Astrocyte (in vitro differentiated cells and primary cell): Measurements from ENCODE around the gene TNFSF8. TPM values are rescaled to one million over a fixed set of nuclear protein-coding genes. Genes with fewer than 3 reads are reported as not detected.

Source experiments
- DNase-seq: peaks from one replicate; pipeline ENCODE4 v3.0.0-alpha.2; 2010; ENCODE audit warnings: low read depth
- FAIRE-seq: peaks from 2 replicates; lab custom pipeline; 2011; peaks lifted over from hg19 to GRCh38; lab: Jason Lieb, UNC
- H2AFZ ChIP-seq: 2 replicates; pipeline ENCODE4 v1.6.0; 2012; ENCODE audit warnings: low read depth, low read length, inconsistent platforms
- H3K27ac ChIP-seq: 2 replicates; pipeline ENCODE4 v1.5.1; 2011; ENCODE audit warnings: low read depth, low read length, inconsistent platforms
- H3K27me3 ChIP-seq: 2 replicates; pipeline ENCODE4 v1.6.0; 2011; ENCODE audit warnings: low read length, inconsistent platforms; ENCODE audit not compliant: insufficient read depth
- H3K36me3 ChIP-seq: 2 replicates; pipeline ENCODE4 v1.5.1; 2011; ENCODE audit warnings: low read length, inconsistent platforms; ENCODE audit not compliant: insufficient read depth
- H3K4me1 ChIP-seq: 2 replicates; pipeline ENCODE4 v1.5.1; 2011; ENCODE audit warnings: low read length, inconsistent platforms; ENCODE audit not compliant: insufficient read depth
- H3K4me2 ChIP-seq: 2 replicates; pipeline ENCODE4 v1.6.0; 2012; ENCODE audit warnings: low read length, inconsistent platforms
- H3K4me3 ChIP-seq: 2 replicates; pipeline ENCODE4 v1.5.1; 2011; ENCODE audit warnings: low read depth, mild to moderate bottlenecking, low read length, inconsistent platforms; ENCODE audit not compliant: insufficient read depth
- H3K79me2 ChIP-seq: 2 replicates; pipeline ENCODE4 v1.6.0; 2012; ENCODE audit warnings: mild to moderate bottlenecking, low read length, inconsistent platforms; ENCODE audit not compliant: insufficient read depth
- H3K9ac ChIP-seq: 2 replicates; pipeline ENCODE4 v1.6.0; 2012; ENCODE audit warnings: mild to moderate bottlenecking, low read length, inconsistent platforms
- H3K9me3 ChIP-seq: 2 replicates; pipeline ENCODE4 v1.5.1; 2012; ENCODE audit warnings: low read depth, mild to moderate bottlenecking, low read length, inconsistent platforms; ENCODE audit not compliant: insufficient read depth
- H4K20me1 ChIP-seq: 2 replicates; pipeline ENCODE4 v1.6.0; 2012; ENCODE audit warnings: low read length, inconsistent platforms; ENCODE audit not compliant: insufficient read depth
- H3K27ac Mint-ChIP-seq: one replicate; pipeline ENCODE4 v1.8.0; 2021; ENCODE audit warnings: mild to moderate bottlenecking, mixed read lengths; ENCODE audit not compliant: unreplicated experiment
- H3K27me3 Mint-ChIP-seq: one replicate; pipeline ENCODE4 v1.8.0; 2021; ENCODE audit warnings: low read depth, mixed read lengths; ENCODE audit not compliant: unreplicated experiment
- H3K36me3 Mint-ChIP-seq: one replicate; pipeline ENCODE4 v1.8.0; 2021; ENCODE audit warnings: low read depth, mixed read lengths; ENCODE audit not compliant: unreplicated experiment
- H3K4me1 Mint-ChIP-seq: one replicate; pipeline ENCODE4 v1.8.0; 2021; ENCODE audit warnings: low read depth, mixed read lengths; ENCODE audit not compliant: unreplicated experiment
- H3K4me3 Mint-ChIP-seq: one replicate; pipeline ENCODE4 v1.8.0; 2021; ENCODE audit warnings: mild to moderate bottlenecking, moderate library complexity, mixed read lengths; ENCODE audit not compliant: unreplicated experiment
- H3K9me3 Mint-ChIP-seq: one replicate; pipeline ENCODE4 v1.8.0; 2021; ENCODE audit warnings: mild to moderate bottlenecking, mixed read lengths; ENCODE audit not compliant: unreplicated experiment
- CTCF ChIP-seq: IDR thresholded peaks from 2 replicates; pipeline ENCODE4 v1.5.1; 2011; ENCODE audit warnings: low read depth, mild to moderate bottlenecking, inconsistent platforms, low read length, moderate library complexity; ENCODE audit not compliant: insufficient read depth
- EZH2 ChIP-seq: IDR thresholded peaks from 2 replicates; pipeline ENCODE4 v1.6.1; 2012; ENCODE audit warnings: mild to moderate bottlenecking, low read length, inconsistent platforms; ENCODE audit not compliant: insufficient read depth
- total RNA-seq: library from RNA; stranded (reverse); gene quantifications from 2 replicates; pipeline ENCODE4 v1.2.1, GENCODE V29; 2021

TNFSF8 gene
- total RNA-seq, 1 donor from 2014 or later, result not detected

GRCh38 chr9:114950761-114951160, 20.4 kb upstream of the TNFSF8 start:
- H3K4me1 Mint-ChIP-seq, result peaks cover 5% of the 10 kb centered on the region
- Histone ChIP-seq H3K79me2 (no peaks in the 10 kb centered on the region), H3K4me3 (no peak overlapping the region), H3K36me3 (no peaks in the 10 kb centered on the region), H3K27me3 (no peaks in the 10 kb centered on the region), H3K4me1 (peaks cover 7% of the 10 kb centered on the region), H3K9me3 (no peaks in the 10 kb centered on the region), H3K27ac (no peak overlapping the region), H3K4me2 (no peak overlapping the region), H4K20me1 (no peaks in the 10 kb centered on the region), H3K9ac (no peak overlapping the region), H2AFZ (no peak overlapping the region)
- H3K27ac Mint-ChIP-seq, result no peak overlapping the region
- H3K27me3 Mint-ChIP-seq, result peaks cover 20% of the 10 kb centered on the region
- H3K36me3 Mint-ChIP-seq, result no peaks in the 10 kb centered on the region
- no peaks in the 10 kb centered on the region for H3K9me3 Mint-ChIP-seq
- no peak overlapping the region for H3K4me3 Mint-ChIP-seq
- DNase-seq (no peak), FAIRE-seq (no peak)
- TF ChIP-seq CTCF, result no peak
- TF ChIP-seq EZH2, result no peak

GRCh38 chr9:114947058-114947457, 16.7 kb upstream of the TNFSF8 start:
- Histone ChIP-seq H3K9me3 (no peaks in the 10 kb centered on the region), H3K36me3 (no peaks in the 10 kb centered on the region), H4K20me1 (no peaks in the 10 kb centered on the region), H3K9ac (no peak overlapping the region), H3K27me3 (no peaks in the 10 kb centered on the region), H3K27ac (no peak overlapping the region), H3K4me1 (no peaks in the 10 kb centered on the region), H3K4me2 (no peak overlapping the region), H3K79me2 (no peaks in the 10 kb centered on the region), H2AFZ (no peak overlapping the region), H3K4me3 (no peak overlapping the region)
- TF ChIP-seq EZH2 (no peak), CTCF (no peak)
- no peak overlapping the region for H3K4me3 Mint-ChIP-seq
- no peaks in the 10 kb centered on the region for H3K9me3 Mint-ChIP-seq
- peaks cover 25% of the 10 kb centered on the region for H3K27me3 Mint-ChIP-seq
- no peaks in the 10 kb centered on the region for H3K36me3 Mint-ChIP-seq
- FAIRE-seq (no peak), DNase-seq (no peak)
- H3K27ac Mint-ChIP-seq, result no peak overlapping the region
- peaks cover 3% of the 10 kb centered on the region for H3K4me1 Mint-ChIP-seq

GRCh38 chr9:114945616-114946412, 15.4 kb upstream of the TNFSF8 start:
- TF ChIP-seq CTCF, result no peak
- no peak for TF ChIP-seq EZH2
- no peak for FAIRE-seq
- Histone ChIP-seq H3K9ac (no peak overlapping the region), H3K27me3 (no peaks in the 10 kb centered on the region), H3K4me2 (no peak overlapping the region), H2AFZ (no peak overlapping the region), H4K20me1 (no peaks in the 10 kb centered on the region), H3K36me3 (no peaks in the 10 kb centered on the region), H3K27ac (no peak overlapping the region), H3K9me3 (no peaks in the 10 kb centered on the region), H3K4me1 (no peaks in the 10 kb centered on the region), H3K79me2 (no peaks in the 10 kb centered on the region), H3K4me3 (no peak overlapping the region)
- H3K36me3 Mint-ChIP-seq, result no peaks in the 10 kb centered on the region
- no peak for DNase-seq
- peaks cover 10% of the 10 kb centered on the region for H3K4me1 Mint-ChIP-seq
- no peaks in the 10 kb centered on the region for H3K9me3 Mint-ChIP-seq
- no peak overlapping the region for H3K27ac Mint-ChIP-seq
- H3K27me3 Mint-ChIP-seq, result peaks cover 22% of the 10 kb centered on the region
- H3K4me3 Mint-ChIP-seq, result no peak overlapping the region
